ENCODE measurements around the gene BCAS3.

GRCh38 chr17:60730273-60730672, 52.6 kb downstream of the BCAS3 start:
- TF ChIP-seq, protein P1, sequence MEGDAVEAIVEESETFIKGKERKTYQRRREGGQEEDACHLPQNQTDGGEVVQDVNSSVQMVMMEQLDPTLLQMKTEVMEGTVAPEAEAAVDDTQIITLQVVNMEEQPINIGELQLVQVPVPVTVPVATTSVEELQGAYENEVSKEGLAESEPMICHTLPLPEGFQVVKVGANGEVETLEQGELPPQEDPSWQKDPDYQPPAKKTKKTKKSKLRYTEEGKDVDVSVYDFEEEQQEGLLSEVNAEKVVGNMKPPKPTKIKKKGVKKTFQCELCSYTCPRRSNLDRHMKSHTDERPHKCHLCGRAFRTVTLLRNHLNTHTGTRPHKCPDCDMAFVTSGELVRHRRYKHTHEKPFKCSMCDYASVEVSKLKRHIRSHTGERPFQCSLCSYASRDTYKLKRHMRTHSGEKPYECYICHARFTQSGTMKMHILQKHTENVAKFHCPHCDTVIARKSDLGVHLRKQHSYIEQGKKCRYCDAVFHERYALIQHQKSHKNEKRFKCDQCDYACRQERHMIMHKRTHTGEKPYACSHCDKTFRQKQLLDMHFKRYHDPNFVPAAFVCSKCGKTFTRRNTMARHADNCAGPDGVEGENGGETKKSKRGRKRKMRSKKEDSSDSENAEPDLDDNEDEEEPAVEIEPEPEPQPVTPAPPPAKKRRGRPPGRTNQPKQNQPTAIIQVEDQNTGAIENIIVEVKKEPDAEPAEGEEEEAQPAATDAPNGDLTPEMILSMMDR (IDR thresholded peaks at IDR 0.05; ENCODE audit: low read length), result no peak
- TF ChIP-seq EZH2 (IDR thresholded peaks at IDR 0.05; ENCODE audit: borderline replicate concordance, low read length), result no peak

Data from OCI-LY1 (cell line).